Mesendoderm (in vitro differentiated cells): ENCODE measurements around the gene SYT1.
"Not testable (repeated sequence)": the region's sequence is repeated elsewhere in the genome, so short reads cannot be mapped to it uniquely, and the experiment has no call there.

ENCODE experiments used
- DNase-seq: peaks from one replicate; pipeline ENCODE4 v3.0.0; 2013
- H2AK5ac ChIP-seq: 2 replicates; pipeline ENCODE4 v1.6.1; 2013; ENCODE audit warnings: low read length, inconsistent platforms
- H2BK120ac ChIP-seq: 2 replicates; pipeline ENCODE4 v1.6.1; 2013; ENCODE audit warnings: low read depth, mild to moderate bottlenecking, low read length, moderate library complexity, mixed read lengths
- H2BK15ac ChIP-seq: replicated peaks from 2 replicates; pipeline ENCODE4 v1.6.1; 2013; ENCODE audit warnings: low read depth, mild to moderate bottlenecking, moderate library complexity
- H2BK5ac ChIP-seq: 2 replicates; pipeline ENCODE4 v1.6.1; 2013; ENCODE audit warnings: low read length, inconsistent platforms
- H3K18ac ChIP-seq: 2 replicates; pipeline ENCODE4 v1.6.1; 2013; ENCODE audit warnings: mild to moderate bottlenecking, low read length, mixed read lengths
- H3K23ac ChIP-seq: one replicate; pipeline ENCODE4 v1.6.1; 2013; ENCODE audit warnings: low read length
- H3K27ac ChIP-seq: 2 replicates; pipeline ENCODE4 v1.5.1; 2013; ENCODE audit warnings: low read depth, mild to moderate bottlenecking, inconsistent platforms, low read length, moderate library complexity
- H3K27me3 ChIP-seq: 2 replicates; pipeline ENCODE4 v1.6.1; 2013; ENCODE audit warnings: low read length, control low read depth, mild to moderate bottlenecking, inconsistent platforms; ENCODE audit not compliant: insufficient read depth, poor library complexity
- H3K36me3 ChIP-seq: 2 replicates; pipeline ENCODE4 v1.6.1; 2013; ENCODE audit warnings: low read length, inconsistent platforms; ENCODE audit not compliant: control insufficient read depth, insufficient read depth
- H3K4ac ChIP-seq: one replicate; pipeline ENCODE4 v1.6.1; 2013; ENCODE audit warnings: low read depth, mild to moderate bottlenecking, low read length, moderate library complexity
- H3K4me1 ChIP-seq: 2 replicates; pipeline ENCODE4 v1.6.1; 2013; ENCODE audit warnings: low read depth, low read length, inconsistent platforms; ENCODE audit not compliant: control insufficient read depth
- H3K4me2 ChIP-seq: 2 replicates; pipeline ENCODE4 v1.6.1; 2013; ENCODE audit warnings: low read length
- H3K4me3 ChIP-seq: 2 replicates; pipeline ENCODE4 v1.5.1; 2013; ENCODE audit warnings: mild to moderate bottlenecking, low read length
- H3K56ac ChIP-seq: one replicate; pipeline ENCODE4 v1.6.1; 2013; ENCODE audit warnings: low read length
- H3K79me1 ChIP-seq: 2 replicates; pipeline ENCODE4 v1.6.1; 2013; ENCODE audit warnings: low read length, inconsistent platforms
- H3K79me2 ChIP-seq: 2 replicates; pipeline ENCODE4 v1.6.1; 2013; ENCODE audit warnings: mild to moderate bottlenecking, low read length; ENCODE audit not compliant: control insufficient read depth, insufficient read depth
- H3K9ac ChIP-seq: 2 replicates; pipeline ENCODE4 v1.6.1; 2013; ENCODE audit warnings: low read length, inconsistent platforms
- H4K5ac ChIP-seq: one replicate; pipeline ENCODE4 v1.6.1; 2013; ENCODE audit warnings: low read length
- H4K8ac ChIP-seq: one replicate; pipeline ENCODE4 v1.6.1; 2013; ENCODE audit warnings: low read depth, mild to moderate bottlenecking, control low read depth, low read length, moderate library complexity
- WGBS: extraction: QIAGEN DNeasy Blood & Tissue Kit; methylation state at CpG from one replicate; pipeline ENCODE4 v1.1.7; 2013; ENCODE audit warnings: low lambda C conversion rate, missing lambda C conversion rate; ENCODE audit not compliant: insufficient coverage; ENCODE audit errors: extremely low coverage; 5-methylcytosine and 5-hydroxymethylcytosine counted together

Gene SYT1

GRCh38 chr12:79021021-79021420 lies 156.4 kb downstream of the SYT1 start:
- Histone ChIP-seq H3K56ac (no peak overlapping the region), H3K79me2 (no peaks in the 10 kb centered on the region), H3K4me1 (no peaks in the 10 kb centered on the region), H3K23ac (no peak overlapping the region), H2BK15ac (no peak overlapping the region), H3K79me1 (no peaks in the 10 kb centered on the region), H2AK5ac (no peak overlapping the region), H3K36me3 (no peaks in the 10 kb centered on the region), H4K8ac (no peak overlapping the region), H2BK5ac (no peak overlapping the region), H3K27me3 (no peaks in the 10 kb centered on the region), H3K9ac (no peak overlapping the region), H3K27ac (no peak overlapping the region), H3K4me2 (no peak overlapping the region), H2BK120ac (no peak overlapping the region), H3K4ac (no peak overlapping the region), H3K18ac (no peak overlapping the region), H4K5ac (no peak overlapping the region), H3K4me3 (no peak overlapping the region)
- no peak for DNase-seq

GRCh38 chr12:79023261-79023660 lies 158.7 kb downstream of the SYT1 start:
- H2AK5ac ChIP-seq, result no peak overlapping the region
- WGBS, result no CpG with 5 or more reads among the region's 1 CpG
- H4K8ac ChIP-seq, result no peak overlapping the region
- no peak overlapping the region for H4K5ac ChIP-seq
- DNase-seq, result no peak
- H3K79me2 ChIP-seq, result no peaks in the 10 kb centered on the region
- H3K4me3 ChIP-seq, result no peak overlapping the region
- H3K56ac ChIP-seq, result no peak overlapping the region
- H3K4ac ChIP-seq, result no peak overlapping the region
- H3K4me1 ChIP-seq, result no peaks in the 10 kb centered on the region
- H3K27me3 ChIP-seq, result no peaks in the 10 kb centered on the region
- H2BK15ac ChIP-seq, result no peak overlapping the region
- H3K36me3 ChIP-seq, result no peaks in the 10 kb centered on the region
- no peaks in the 10 kb centered on the region for H3K79me1 ChIP-seq
- no peak overlapping the region for H3K27ac ChIP-seq
- no peak overlapping the region for H2BK120ac ChIP-seq
- H3K9ac ChIP-seq, result no peak overlapping the region
- no peak overlapping the region for H3K18ac ChIP-seq
- no peak overlapping the region for H3K4me2 ChIP-seq
- H2BK5ac ChIP-seq, result no peak overlapping the region
- no peak overlapping the region for H3K23ac ChIP-seq

DNA sequence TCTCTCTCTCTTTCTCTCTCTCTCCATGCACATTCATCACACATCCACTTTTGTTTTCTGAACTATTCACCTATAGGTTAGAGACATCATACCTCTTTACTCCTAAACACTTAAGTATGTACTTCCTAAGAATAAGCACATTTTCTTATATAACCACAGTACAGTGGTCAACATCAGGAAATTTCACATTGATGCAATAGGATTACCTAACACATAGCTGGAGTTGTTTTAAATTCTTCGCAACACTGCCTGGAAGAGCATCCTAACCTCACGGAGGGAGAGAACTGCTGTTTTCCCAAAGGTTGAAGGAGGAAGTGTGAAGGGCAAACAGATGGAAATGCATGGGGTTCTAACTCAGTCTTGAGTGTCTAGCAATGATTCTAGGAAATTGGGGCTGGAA lies 159.2 kb downstream of the SYT1 start:
- no peak overlapping the region for H2BK120ac ChIP-seq
- no peaks in the 10 kb centered on the region for H3K4me1 ChIP-seq
- no peak overlapping the region for H4K5ac ChIP-seq
- no CpG with 5 or more reads among the region's 2 CpGs for WGBS
- no peaks in the 10 kb centered on the region for H3K27me3 ChIP-seq
- H4K8ac ChIP-seq, result no peak overlapping the region
- no peaks in the 10 kb centered on the region for H3K36me3 ChIP-seq
- H2BK5ac ChIP-seq, result no peak overlapping the region
- no peak overlapping the region for H3K27ac ChIP-seq
- H3K9ac ChIP-seq, result no peak overlapping the region
- no peak overlapping the region for H2AK5ac ChIP-seq
- DNase-seq, result no peak
- no peak overlapping the region for H2BK15ac ChIP-seq
- no peak overlapping the region for H3K23ac ChIP-seq
- H3K4ac ChIP-seq, result no peak overlapping the region
- H3K4me3 ChIP-seq, result no peak overlapping the region
- H3K79me2 ChIP-seq, result no peaks in the 10 kb centered on the region
- H3K56ac ChIP-seq, result no peak overlapping the region
- no peaks in the 10 kb centered on the region for H3K79me1 ChIP-seq
- no peak overlapping the region for H3K4me2 ChIP-seq
- no peak overlapping the region for H3K18ac ChIP-seq

- H3K56ac ChIP-seq, result no peak overlapping the region
- H3K18ac ChIP-seq, result no peak overlapping the region
- H2BK5ac ChIP-seq, result no peak overlapping the region
- H4K5ac ChIP-seq, result no peak overlapping the region
- H3K9ac ChIP-seq, result no peak overlapping the region
- H2BK15ac ChIP-seq, result no peak overlapping the region
- DNase-seq, result no peak
- H3K27me3 ChIP-seq, result no peaks in the 10 kb centered on the region
- H2BK120ac ChIP-seq, result no peak overlapping the region
- no peak overlapping the region for H3K4ac ChIP-seq
- no peaks in the 10 kb centered on the region for H3K36me3 ChIP-seq
- no peak overlapping the region for H3K4me3 ChIP-seq
- no peaks in the 10 kb centered on the region for H3K79me2 ChIP-seq
- no peak overlapping the region for H3K27ac ChIP-seq
- no peak overlapping the region for H3K23ac ChIP-seq
- H3K4me2 ChIP-seq, result no peak overlapping the region
- H4K8ac ChIP-seq, result no peak overlapping the region
- H3K79me1 ChIP-seq, result no peaks in the 10 kb centered on the region
- H2AK5ac ChIP-seq, result no peak overlapping the region
- H3K4me1 ChIP-seq, result no peaks in the 10 kb centered on the region
These were observed 169.2 kb downstream of the SYT1 start for GRCh38 chr12:79033788-79034187.

DNA sequence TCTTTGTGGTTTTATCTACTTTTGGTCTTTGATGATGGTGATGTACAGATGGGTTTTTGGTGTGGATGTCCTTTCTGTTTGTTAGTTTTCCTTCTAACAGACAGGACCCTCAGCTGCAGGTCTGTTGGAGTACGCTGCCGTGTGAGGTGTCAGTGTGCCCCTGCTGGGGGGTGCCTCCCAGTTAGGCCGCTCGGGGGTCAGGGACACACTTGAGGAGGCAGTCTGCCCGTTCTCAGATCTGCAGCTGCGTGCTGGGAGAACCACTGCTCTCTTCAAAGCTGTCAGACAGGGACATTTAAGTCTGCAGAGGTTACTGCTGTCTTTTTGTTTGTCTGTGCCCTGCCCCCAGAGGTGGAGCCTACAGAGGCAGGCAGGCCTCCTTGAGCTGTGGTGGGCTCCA lies 180.2 kb downstream of the SYT1 start:
- no CpG with 5 or more reads among the region's 6 CpGs for WGBS
- not testable (repeated sequence) for H3K27ac ChIP-seq, H3K4me3 ChIP-seq

DNA sequence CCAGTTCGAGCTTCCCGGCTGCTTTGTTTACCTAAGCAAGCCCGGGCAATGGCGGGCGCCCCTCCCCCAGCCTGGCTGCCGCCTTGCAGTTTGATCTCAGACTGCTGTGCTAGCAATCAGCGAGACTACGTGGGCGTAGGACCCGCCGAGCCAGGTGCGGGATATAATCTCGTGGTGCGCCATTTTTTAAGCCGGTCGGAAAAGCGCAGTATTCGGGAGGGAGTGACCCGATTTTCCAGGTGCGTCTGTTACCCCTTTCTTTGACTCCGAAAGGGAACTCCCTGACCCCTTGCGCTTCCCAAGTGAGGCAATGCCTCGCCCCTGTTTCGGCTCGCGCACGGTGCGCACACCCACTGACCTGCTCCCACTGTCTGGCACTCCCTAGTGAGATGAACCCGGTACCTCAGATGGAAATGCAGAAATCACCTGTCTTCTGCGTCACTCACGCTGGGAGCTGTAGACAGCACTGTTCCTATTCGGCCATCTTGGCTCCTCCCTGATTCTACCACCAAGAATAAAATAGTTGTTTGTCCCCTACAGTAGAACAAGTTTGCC lies 180.7 kb downstream of the SYT1 start:
- not testable (repeated sequence) for H4K8ac ChIP-seq, H3K4me2 ChIP-seq, H2AK5ac ChIP-seq, H3K18ac ChIP-seq, H3K36me3 ChIP-seq, H3K9ac ChIP-seq, H3K27me3 ChIP-seq, H3K4ac ChIP-seq, H3K4me3 ChIP-seq, H2BK5ac ChIP-seq, H3K79me2 ChIP-seq, H3K79me1 ChIP-seq, H3K23ac ChIP-seq, DNase-seq, H4K5ac ChIP-seq, H3K27ac ChIP-seq, H2BK15ac ChIP-seq, H2BK120ac ChIP-seq, H3K4me1 ChIP-seq
- no CpG with 5 or more reads among the region's 32 CpGs for WGBS
- H3K56ac ChIP-seq, result peak overlapping the region; percentile 56

More for the DNA sequence above, 180.2 kb downstream of the SYT1 start:
- not testable (repeated sequence) for H3K18ac ChIP-seq, H3K4ac ChIP-seq, H3K79me1 ChIP-seq, H3K9ac ChIP-seq, H2AK5ac ChIP-seq, H3K4me1 ChIP-seq, H2BK120ac ChIP-seq, H2BK15ac ChIP-seq, H3K4me2 ChIP-seq, H3K27me3 ChIP-seq, H3K36me3 ChIP-seq, DNase-seq, H3K23ac ChIP-seq, H2BK5ac ChIP-seq, H4K5ac ChIP-seq, H3K79me2 ChIP-seq, H4K8ac ChIP-seq, H3K56ac ChIP-seq
